MCF 10A (cell line): ENCODE data around the gene AKR1C1. TPM values are rescaled to one million over a fixed set of nuclear protein-coding genes. Genes with fewer than 3 reads are reported as not detected.

Source experiments
- BruUV-seq: library from RNA; stranded (reverse); fragments of 400-500 nt; replicated peaks from 2 replicates; lab custom pipeline; 2021; lab: Mats Ljungman, UMichigan
- CTCF ChIA-PET: fragments of 300-600 bp; sonication (Branson Sonifier 250); formaldehyde crosslinking; extraction: SDS; loops from one replicate; lab custom pipeline; 2021; ENCODE audit warnings: antibody characterized with exemption, inconsistent platforms; lab: Yijun Ruan, JAX
- POLR2A ChIA-PET: fragments of 300-600, 350-650 bp; sonication (Branson Sonifier 250); formaldehyde crosslinking; extraction: SDS; loops from one replicate; lab custom pipeline; 2020; ENCODE audit warnings: antibody characterized with exemption, inconsistent platforms; lab: Yijun Ruan, JAX
- DNase-seq: peaks from one replicate; pipeline ENCODE4 v3.0.0-alpha.2; 2018; ENCODE audit not compliant: unreplicated experiment
- H3K27ac Mint-ChIP-seq: one replicate; pipeline ENCODE4 v1.8.0; 2022; ENCODE audit warnings: mild to moderate bottlenecking, low read depth, mixed read lengths; ENCODE audit not compliant: unreplicated experiment
- H3K27me3 Mint-ChIP-seq: one replicate; pipeline ENCODE4 v1.8.0; 2022; ENCODE audit warnings: mixed read lengths; ENCODE audit not compliant: insufficient read depth, unreplicated experiment
- H3K36me3 Mint-ChIP-seq: one replicate; pipeline ENCODE4 v1.8.0; 2022; ENCODE audit warnings: mild to moderate bottlenecking, moderate library complexity, mixed read lengths; ENCODE audit not compliant: insufficient read depth, unreplicated experiment
- H3K4me1 Mint-ChIP-seq: one replicate; pipeline ENCODE4 v1.8.0; 2022; ENCODE audit warnings: mixed read lengths; ENCODE audit not compliant: insufficient read depth, unreplicated experiment
- H3K4me3 Mint-ChIP-seq: one replicate; pipeline ENCODE4 v1.8.0; 2022; ENCODE audit warnings: mild to moderate bottlenecking, moderate library complexity, mixed read lengths; ENCODE audit not compliant: unreplicated experiment
- H3K9me3 Mint-ChIP-seq: one replicate; pipeline ENCODE4 v1.8.0; 2022; ENCODE audit warnings: mixed read lengths; ENCODE audit not compliant: unreplicated experiment
- intact Hi-C: fragments of 100-400 bp; cut with micrococcal nuclease; formaldehyde crosslinking; loops from 2 replicates; pipeline ENCODE4 v1.14.1; 2022
- total RNA-seq: library from RNA; stranded (reverse); gene quantifications from 2 replicates; pipeline ENCODE4 v1.2.3, GENCODE V29; 2022
- TF ChIP-seq, protein P1 (sequence below): fragments of 200-600 bp; IDR thresholded peaks from one replicate; pipeline ENCODE4 v1.8.0; 2022; ENCODE audit warnings: antibody characterized with exemption, mild to moderate bottlenecking; ENCODE audit not compliant: unreplicated experiment

The AKR1C1 gene
- total RNA-seq, 1 experiment from 2014 or later: 4.3 TPM

DNA sequence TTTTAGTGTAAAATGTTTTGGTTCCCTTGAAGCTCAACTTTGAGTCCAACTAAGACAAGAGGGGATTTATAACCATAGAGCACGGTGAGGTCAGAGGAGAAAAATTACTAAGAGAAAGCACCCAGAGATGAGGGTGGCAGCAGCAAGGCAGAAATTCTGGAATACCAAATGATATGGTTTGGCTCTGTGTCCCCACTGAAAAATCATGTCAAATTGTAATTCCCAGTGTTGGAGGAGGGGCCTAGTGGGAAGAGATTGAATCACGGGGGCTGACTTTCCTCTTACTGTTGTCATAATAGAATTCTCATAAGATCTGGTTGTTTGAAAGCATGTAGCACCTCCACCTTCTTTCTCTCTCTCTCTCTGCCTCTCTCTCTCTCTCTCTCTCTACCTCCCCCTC lies 19.4 kb upstream of the AKR1C1 start:
- ChIA-PET CTCF (interaction anchor here (0.9 to 1.6 kb wide), 2 partner anchors 94 to 107 kb away, joined by 3 to 10 read pairs; no protein-coding TSS in a partner anchor), POLR2A (interaction anchor here (0.6 to 1.2 kb wide), 2 partner anchors 20 to 94 kb away, joined by 4 read pairs; no protein-coding TSS in a partner anchor)
- H3K27ac Mint-ChIP-seq: peak overlapping the region; percentile 7
- TF ChIP-seq, protein P1, sequence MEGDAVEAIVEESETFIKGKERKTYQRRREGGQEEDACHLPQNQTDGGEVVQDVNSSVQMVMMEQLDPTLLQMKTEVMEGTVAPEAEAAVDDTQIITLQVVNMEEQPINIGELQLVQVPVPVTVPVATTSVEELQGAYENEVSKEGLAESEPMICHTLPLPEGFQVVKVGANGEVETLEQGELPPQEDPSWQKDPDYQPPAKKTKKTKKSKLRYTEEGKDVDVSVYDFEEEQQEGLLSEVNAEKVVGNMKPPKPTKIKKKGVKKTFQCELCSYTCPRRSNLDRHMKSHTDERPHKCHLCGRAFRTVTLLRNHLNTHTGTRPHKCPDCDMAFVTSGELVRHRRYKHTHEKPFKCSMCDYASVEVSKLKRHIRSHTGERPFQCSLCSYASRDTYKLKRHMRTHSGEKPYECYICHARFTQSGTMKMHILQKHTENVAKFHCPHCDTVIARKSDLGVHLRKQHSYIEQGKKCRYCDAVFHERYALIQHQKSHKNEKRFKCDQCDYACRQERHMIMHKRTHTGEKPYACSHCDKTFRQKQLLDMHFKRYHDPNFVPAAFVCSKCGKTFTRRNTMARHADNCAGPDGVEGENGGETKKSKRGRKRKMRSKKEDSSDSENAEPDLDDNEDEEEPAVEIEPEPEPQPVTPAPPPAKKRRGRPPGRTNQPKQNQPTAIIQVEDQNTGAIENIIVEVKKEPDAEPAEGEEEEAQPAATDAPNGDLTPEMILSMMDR: no peak
- no peaks in the 10 kb centered on the region for H3K27me3 Mint-ChIP-seq
- H3K36me3 Mint-ChIP-seq: peaks cover 10% of the 10 kb centered on the region
- no peak for DNase-seq
- intact Hi-C loops: no loop called here
- H3K4me1 Mint-ChIP-seq: peaks cover 81% of the 10 kb centered on the region
- no peak overlapping the region for H3K4me3 Mint-ChIP-seq
- no TSS peak for BruUV-seq
- H3K9me3 Mint-ChIP-seq: no peaks in the 10 kb centered on the region

DNA sequence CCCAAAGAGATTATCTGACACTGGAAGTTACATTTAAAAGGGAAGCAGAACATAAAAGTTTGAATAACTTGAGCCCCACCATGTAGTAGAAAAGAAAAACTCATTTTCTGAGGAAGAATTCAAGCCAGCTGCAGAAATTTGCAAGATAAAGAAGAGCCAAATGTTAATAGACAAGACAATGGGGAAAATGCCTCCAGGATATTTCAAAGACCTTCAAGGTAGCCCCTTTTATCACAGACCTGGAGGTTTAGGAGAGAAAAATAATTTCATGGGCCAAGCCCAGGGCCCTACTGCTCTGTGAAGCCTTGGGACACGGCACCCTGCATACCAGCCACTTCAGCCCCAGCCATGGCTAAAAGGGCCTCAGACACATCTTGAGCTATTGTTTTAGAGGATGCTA lies 18.4 kb upstream of the AKR1C1 start:
- CTCF ChIA-PET: interaction anchor here (1.0 kb wide), 1 partner anchor 94 kb away, joined by 4 read pairs; no protein-coding TSS in a partner anchor
- peaks cover 71% of the 10 kb centered on the region for H3K4me1 Mint-ChIP-seq

DNA sequence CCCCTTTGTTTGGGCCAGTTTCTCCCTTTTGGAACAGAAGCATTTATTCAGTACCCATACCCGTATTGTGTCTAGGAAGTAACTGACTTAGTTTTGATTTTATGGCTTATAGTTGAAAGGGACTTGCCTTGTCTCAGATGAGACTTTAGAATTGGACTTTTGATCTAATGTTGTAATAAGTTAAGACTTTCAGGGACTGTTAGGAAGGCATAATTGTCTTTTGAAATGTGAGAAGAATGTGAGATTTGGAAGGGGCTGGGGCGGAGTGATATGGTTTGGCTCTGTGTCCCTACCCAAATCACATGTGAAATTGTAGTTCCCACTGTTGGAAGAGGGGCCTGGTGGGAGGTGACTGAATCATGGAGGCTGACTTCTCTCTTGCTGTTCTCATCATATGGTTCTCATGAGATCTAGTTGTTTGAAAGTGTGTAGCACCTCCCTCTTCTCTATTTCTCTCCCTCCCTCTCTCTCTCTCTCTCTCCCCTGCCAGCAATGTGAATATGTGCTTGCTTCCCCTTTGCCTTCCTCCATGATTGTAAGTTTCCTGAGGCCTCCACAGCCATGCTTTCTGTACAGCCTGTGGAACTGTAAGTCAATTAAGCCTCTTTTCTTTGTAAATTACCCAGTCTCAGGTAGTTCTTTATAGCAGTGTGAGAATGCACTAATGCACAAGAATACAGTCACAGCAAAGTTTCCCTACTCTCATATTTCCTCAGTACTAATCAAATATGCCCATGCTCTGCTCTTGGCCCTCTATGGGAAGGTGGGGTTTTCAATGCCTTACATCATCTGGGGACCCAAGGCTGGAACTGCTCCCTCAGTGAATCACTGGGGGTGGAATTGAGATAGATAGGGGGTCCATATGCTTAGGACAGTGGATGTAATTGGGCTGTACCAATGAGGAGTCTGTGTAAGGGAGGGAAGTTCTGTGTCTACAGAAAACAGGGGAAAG lies 17.2 kb upstream of the AKR1C1 start:
- BruUV-seq: no TSS peak
- DNase-seq: no peak
- Mint-ChIP-seq H3K27me3 (no peaks in the 10 kb centered on the region), H3K4me1 (peaks cover 59% of the 10 kb centered on the region), H3K9me3 (no peaks in the 10 kb centered on the region), H3K36me3 (peaks cover 5% of the 10 kb centered on the region), H3K4me3 (no peak overlapping the region), H3K27ac (peak overlapping the region; percentile 72)
- intact Hi-C loops: loop anchor here (2.0 kb wide), 1 partner anchor 97 kb away; no protein-coding TSS in a partner anchor
- TF ChIP-seq, protein P1: no peak
- ChIA-PET CTCF (interaction anchor here (3.6 kb wide), 1 partner anchor 96 kb away, joined by 17 read pairs; no protein-coding TSS in a partner anchor), POLR2A (no interaction called here)

More for the DNA sequence above, 18.4 kb upstream of the AKR1C1 start:
- Mint-ChIP-seq H3K27ac (peak overlapping the region; percentile 72), H3K9me3 (no peaks in the 10 kb centered on the region), H3K4me3 (no peak overlapping the region), H3K36me3 (peaks cover 10% of the 10 kb centered on the region), H3K27me3 (no peaks in the 10 kb centered on the region)
- BruUV-seq: no TSS peak
- intact Hi-C loops: no loop called here
- TF ChIP-seq, protein P1: no peak
- no peak for DNase-seq
- POLR2A ChIA-PET: no interaction called here
